K562 (cell line): Measurements from ENCODE around the gene TBC1D17. TPM values are rescaled to one million over a fixed set of nuclear protein-coding genes. Genes with fewer than 3 reads are reported as not detected.

Source experiments
- ATAC-seq: fragments of 200-7000 bp; cut with Tn5 transposase; 3 replicates; pipeline ENCODE4 v1.9.1; 2020; ENCODE audit warnings: moderate library complexity
- BruUV-seq: library from RNA; stranded (reverse); fragments of 400-500 nt; replicated peaks from 2 replicates; lab custom pipeline; 2021; lab: Mats Ljungman, UMichigan
- CTCF ChIA-PET: fragments of 300-600 bp; formaldehyde crosslinking; extraction: SDS; loops from one replicate; lab custom pipeline; 2021; ENCODE audit warnings: low intra/inter-chr PET ratio; lab: Yijun Ruan, JAX
- POLR2A ChIA-PET: fragments of 300-600, 350-650 bp; sonication (Branson Sonifier 250); formaldehyde crosslinking; extraction: SDS; loops from one replicate; lab custom pipeline; 2021; ENCODE audit warnings: antibody characterized with exemption, inconsistent platforms; lab: Yijun Ruan, JAX
- DNase-seq, 4 experiments: peaks; one replicate each; pipeline versions ENCODE4 v3.0.0 to v3.0.0-alpha.2; 2011 to 2018; ENCODE audit warnings: low spot score in 3 of 4, mixed read lengths in 3 of 4; ENCODE audit errors: extremely low read depth in 1 of 4
- FAIRE-seq: peaks from 2 replicates; lab custom pipeline; 2011; peaks lifted over from hg19 to GRCh38; lab: Jason Lieb, UNC
- H2AFZ ChIP-seq: 2 replicates; pipeline ENCODE4 v1.6.0; 2011; ENCODE audit warnings: low read depth, low read length, control low read depth, inconsistent platforms
- H3K27ac ChIP-seq: fragments of 200-600 bp; 3 replicates; pipeline ENCODE4 v1.8.0; 2011; ENCODE audit warnings: low read depth, mild to moderate bottlenecking, control low read depth, inconsistent platforms, low read length, moderate library complexity, mixed read lengths; ENCODE audit errors: extremely low read depth
- H3K27me3 ChIP-seq, 2 experiments: fragments of 300-600 bp in 1 of 2; 2 replicates in 1 of 2; 3 replicates in 1 of 2; pipeline versions ENCODE4 v1.6.0 to v1.8.0; 2011; ENCODE audit warnings: inconsistent platforms in 2 of 2, low read length in 2 of 2, mild to moderate bottlenecking in 1 of 2, mixed read lengths in 1 of 2, moderate library complexity in 1 of 2; ENCODE audit not compliant: control insufficient read depth in 2 of 2, insufficient read depth in 2 of 2
- H3K36me3 ChIP-seq: fragments of 300-600 bp; 3 replicates; pipeline ENCODE4 v1.8.0; 2011; ENCODE audit warnings: mild to moderate bottlenecking, low read length, inconsistent platforms; ENCODE audit not compliant: control insufficient read depth, insufficient read depth
- H3K4me1 ChIP-seq, 2 experiments: fragments of 200-600 bp in 1 of 2; replicated peaks in 1 of 2; 2 replicates in 1 of 2; 3 replicates in 1 of 2; pipeline versions ENCODE4 v1.5.1 to v1.8.0; 2011; ENCODE audit warnings: inconsistent platforms in 2 of 2, low read length in 2 of 2, mild to moderate bottlenecking in 1 of 2, mixed read lengths in 1 of 2, moderate library complexity in 1 of 2; ENCODE audit not compliant: control insufficient read depth in 2 of 2, insufficient read depth in 2 of 2
- H3K4me2 ChIP-seq: 2 replicates; pipeline ENCODE4 v1.6.1; 2011; ENCODE audit warnings: low read length, control low read depth, inconsistent platforms, mixed read lengths; ENCODE audit not compliant: insufficient read depth
- H3K4me3 ChIP-seq: fragments of 200-600 bp; sonication (generic), shearing (Covaris generic); 2 replicates; pipeline ENCODE4 v1.5.1; 2016; ENCODE audit warnings: control low read depth, inconsistent platforms
- H3K79me2 ChIP-seq: fragments of 200-600 bp; 3 replicates; pipeline ENCODE4 v1.8.0; 2011; ENCODE audit warnings: low read length, inconsistent platforms; ENCODE audit not compliant: control insufficient read depth, insufficient read depth
- H3K9ac ChIP-seq, 2 experiments: 2 replicates each; pipeline versions ENCODE4 v1.6.0 to v1.6.1; 2011; ENCODE audit warnings: low read depth in 2 of 2, low read length in 2 of 2, control low read depth in 1 of 2, inconsistent platforms in 1 of 2, mild to moderate bottlenecking in 1 of 2, mixed read lengths in 1 of 2; ENCODE audit not compliant: insufficient read depth in 1 of 2
- H3K9me1 ChIP-seq: one replicate; pipeline ENCODE4 v1.6.0; 2011; ENCODE audit warnings: inconsistent platforms, mild to moderate bottlenecking, low read length, moderate library complexity; ENCODE audit not compliant: control insufficient read depth, insufficient read depth
- H3K9me3 ChIP-seq: replicated peaks from 2 replicates; pipeline ENCODE4 v1.5.1; 2011; ENCODE audit warnings: low read depth, low read length, inconsistent platforms; ENCODE audit not compliant: control insufficient read depth, insufficient read depth
- H4K20me1 ChIP-seq: replicated peaks from 2 replicates; pipeline ENCODE4 v1.6.1; 2011; ENCODE audit warnings: low read length, inconsistent platforms, mixed read lengths; ENCODE audit not compliant: control insufficient read depth, insufficient read depth
- CHCHD3 ChIP-seq: fragments of 250-450 bp; sonication (Bioruptor Pico); IDR thresholded peaks from 2 replicates; pipeline ENCODE4 v2.1.2; 2022; ENCODE audit warnings: mild to moderate bottlenecking
- ETV6 ChIP-seq, 3 experiments: fragments of 150-350 bp in 1 of 3; sonication (generic) in 1 of 3; formaldehyde crosslinking in 1 of 3; IDR thresholded peaks; 2 replicates each; pipeline versions ENCODE4 v1.6.1 to v1.8.0; 2014 to 2022; ENCODE audit warnings: borderline replicate concordance in 2 of 3, low read depth in 2 of 3, antibody characterized with exemption in 1 of 3, low read length in 1 of 3, mild to moderate bottlenecking in 1 of 3, missing genetic modification reagents in 1 of 3
- FUS ChIP-seq: fragments of 200-400 bp; formaldehyde crosslinking; optimal IDR thresholded peaks from 2 replicates; pipeline ENCODE3; 2017; ENCODE audit warnings: low read depth, low read length
- GTF2F1 ChIP-seq: IDR thresholded peaks from 2 replicates; pipeline ENCODE4 v1.6.1; 2011; ENCODE audit warnings: low read depth, low read length, improper control_type of control experiment
- HMBOX1 ChIP-seq: sonication (generic); IDR thresholded peaks from 2 replicates; pipeline ENCODE4 v1.6.1; 2016
- MCM5 ChIP-seq: fragments of 450-650 bp; IDR thresholded peaks from 2 replicates; pipeline ENCODE4 v1.6.1; 2016; ENCODE audit warnings: low read depth
- MCM7 ChIP-seq, 2 experiments: fragments of 450-650 bp; IDR thresholded peaks; 2 replicates each; pipeline ENCODE4 v1.6.1; 2016 to 2018
- MLX ChIP-seq, 2 experiments: fragments of 450-650 bp in 1 of 2; sonication (generic) in 1 of 2; formaldehyde crosslinking; conservative IDR thresholded peaks; 2 replicates each; pipeline versions ENCODE4 v1.4.0 to v1.8.1; 2020 to 2022; ENCODE audit warnings: mild to moderate bottlenecking in 1 of 2, missing genetic modification reagents in 1 of 2
- RBM25 ChIP-seq: fragments of 200-400 bp; formaldehyde crosslinking; IDR thresholded peaks from 2 replicates; pipeline ENCODE4 v1.6.1; 2018; ENCODE audit warnings: low read length, low read depth, moderate library complexity; ENCODE audit not compliant: severe bottlenecking
- SIX5 ChIP-seq, 2 experiments: IDR thresholded peaks; 2 replicates each; pipeline ENCODE4 v1.6.1; 2011; ENCODE audit warnings: low read length in 2 of 2, borderline replicate concordance in 1 of 2, low read depth in 1 of 2, mild to moderate bottlenecking in 1 of 2, moderate library complexity in 1 of 2; ENCODE audit not compliant: insufficient read depth in 1 of 2
- STAT5A ChIP-seq: IDR thresholded peaks from 2 replicates; pipeline ENCODE4 v1.6.1; 2012; ENCODE audit warnings: low read length, inconsistent platforms, borderline replicate concordance
- TAL1 ChIP-seq: fragments of 450-650 bp; IDR thresholded peaks from 2 replicates; pipeline ENCODE4 v1.6.1; 2016; ENCODE audit warnings: mild to moderate bottlenecking
- TBP ChIP-seq: optimal IDR thresholded peaks from 2 replicates; pipeline ENCODE3; 2011; ENCODE audit warnings: low read depth, low read length, improper control_type of control experiment
- THAP7 ChIP-seq: fragments of 250-450 bp; sonication (Bioruptor Pico); IDR thresholded peaks from 2 replicates; pipeline ENCODE4 v1.5.0; 2021
- THRAP3 ChIP-seq: fragments of 450-650 bp; IDR thresholded peaks from 2 replicates; pipeline ENCODE4 v1.6.1; 2016; ENCODE audit warnings: mild to moderate bottlenecking, inconsistent platforms, borderline replicate concordance
- U2AF2 ChIP-seq: fragments of 200-400 bp; formaldehyde crosslinking; optimal IDR thresholded peaks from 2 replicates; pipeline ENCODE3; 2017; ENCODE audit warnings: low read depth, mild to moderate bottlenecking, low read length
- ZKSCAN3 ChIP-seq: fragments of 250-450 bp; sonication (Bioruptor Pico); IDR thresholded peaks from 2 replicates; pipeline ENCODE4 v1.4.0; 2020
- WGBS: fragments of 100-300 bp; shearing (Covaris generic); methylation state at CpG from one replicate; pipeline ENCODE4 v1.1.6; 2016; ENCODE audit warnings: low coverage, mixed read lengths; ENCODE audit not compliant: insufficient coverage; ENCODE audit errors: missing lambda C conversion rate; 5-methylcytosine and 5-hydroxymethylcytosine counted together
- in situ Hi-C: fragments of 300-500 bp; cut with MboI; formaldehyde crosslinking; loops from 4 replicates; pipeline ENCODE4 v1.15.0; 2018; ENCODE audit warnings: inconsistent platforms, mixed read lengths
- intact Hi-C: fragments of 100-400 bp; cut with micrococcal nuclease; formaldehyde crosslinking; loops from 2 replicates; pipeline ENCODE4 v1.14.2; 2022
- polyA plus RNA-seq, 8 experiments: library from polyadenylated mRNA; depleted of rRNA in 4 of 8; stranded (reverse) in 5 of 8; unstranded in 3 of 8; fragments of >200 nt; fragmentation: Nextera tagmentation in 2 of 8; fragmentation: Illumina TruSeq in 1 of 8; extraction: Ambion mirVana in 2 of 8; extraction: Trizol in 1 of 8; gene quantifications; 2 replicates each; pipeline versions ENCODE4 v1.2.1 to v1.2.3, GENCODE V29; 2011 to 2014; ENCODE audit warnings: inconsistent platforms in 1 of 8, missing spikeins in 1 of 8
- total RNA-seq, 7 experiments: library from RNA; depleted of rRNA in 6 of 7; stranded (reverse); fragments of >200 nt in 6 of 7; fragmentation: Illumina TruSeq in 2 of 7; extraction: Trizol in 2 of 7; gene quantifications; 2 replicates each; pipeline versions ENCODE4 v1.2.1 to v1.2.3, GENCODE V29; 2011 to 2021; ENCODE audit warnings: low replicate concordance in 1 of 7

The TBC1D17 gene
- total and polyA plus RNA-seq, 9 of the 15 experiments (the other 6 are each of a cell fraction or from before 2014, with no cell fraction given), result 0.42 to 16.0 (median 3.8) TPM

GRCh38 chr19:49839713-49840112, 37.8 kb upstream of the TBC1D17 start:
- Histone ChIP-seq H3K9me1 (peaks cover 2% of the 10 kb centered on the region), H3K9me3 (no peaks in the 10 kb centered on the region), H2AFZ (no peak overlapping the region), H3K27me3 (no peaks in the 10 kb centered on the region), H3K4me2 (no peak overlapping the region), H3K36me3 (peaks cover 62% of the 10 kb centered on the region), H3K9ac (no peak overlapping the region), H3K79me2 (no peaks in the 10 kb centered on the region), H3K27ac (no peak overlapping the region), H4K20me1 (no peaks in the 10 kb centered on the region), H3K4me3 (no peak overlapping the region), H3K4me1 (peaks cover 0 to 23% of the 10 kb centered on the region in 2 experiments; a peak in 2 of 5 replicates)
- ATAC-seq (no peak), FAIRE-seq (peak; percentile 11), DNase-seq (no peak)
- 92% methylated on average over 11 of the region's 11 CpGs for WGBS
- intact Hi-C loops (no loop called here), in situ Hi-C loops (no loop called here)
- ChIA-PET POLR2A (interaction anchor here (2.2 kb wide), 1 partner anchor 11 kb away, joined by 7 read pairs; no protein-coding TSS in a partner anchor), CTCF (no interaction called here)
- BruUV-seq, result no TSS peak
- TF ChIP-seq U2AF2 (no peak), CHCHD3 (CRISPR knock-in tag) (no peak), TBP (no peak), ETV6 (IDR thresholded peaks at IDR 0.05; ENCODE audit: borderline replicate concordance in 1 of 2, low read depth in 2 of 2, low read length in 1 of 2) (no peak), ETV6 (CRISPR knock-in tag; IDR thresholded peaks at IDR 0.05; ENCODE audit: borderline replicate concordance) (no peak), STAT5A (no peak), MLX (CRISPR knock-in tag; conservative IDR thresholded peaks at IDR 0.05) (no peak), THAP7 (CRISPR knock-in tag) (no peak), RBM25 (no peak), SIX5 (IDR thresholded peaks at IDR 0.05; ENCODE audit: borderline replicate concordance in 1 of 2, insufficient read depth in 1 of 2, low read depth in 1 of 2, low read length in 2 of 2) (no peak), MCM5 (no peak), GTF2F1 (no peak), THRAP3 (no peak), ZKSCAN3 (no peak), TAL1 (no peak), FUS (no peak), MCM7 (IDR thresholded peaks at IDR 0.05) (no peak), HMBOX1 (no peak)
